ENCODE measurements around the gene AK5.

AK5 gene

DNA sequence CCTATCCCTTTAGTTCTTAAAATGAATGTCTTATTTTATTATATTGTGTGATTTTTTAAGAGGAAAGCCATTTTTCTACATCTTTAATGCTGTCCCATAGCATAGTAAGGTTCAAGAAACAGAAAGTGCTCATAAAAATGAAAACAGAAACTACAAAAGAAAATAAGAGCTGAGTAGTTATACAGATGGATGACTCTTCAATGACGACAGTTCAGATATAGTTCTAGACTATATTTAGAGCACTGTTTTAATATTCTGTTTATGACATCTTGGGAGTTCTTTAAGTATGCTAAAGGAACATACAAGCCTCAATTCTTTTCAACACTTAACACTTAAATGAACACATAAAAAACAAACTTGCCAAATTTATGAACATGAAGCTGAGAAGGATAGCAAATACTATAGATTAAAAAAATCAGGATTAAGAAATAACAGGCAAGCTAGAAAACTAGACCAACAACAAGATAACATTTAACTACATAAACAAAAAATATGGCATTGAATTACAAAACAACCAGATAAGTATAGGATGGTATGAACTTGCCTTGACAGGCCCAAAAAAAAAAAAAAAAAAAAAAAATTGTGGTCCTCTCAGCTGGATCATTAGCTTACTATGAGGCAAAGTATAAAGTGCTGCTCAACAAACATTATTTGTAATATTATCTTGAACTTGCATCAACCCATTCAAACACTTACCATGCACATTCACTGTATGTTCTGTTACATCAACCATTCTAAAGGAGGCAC is 312.7 kb downstream of the AK5 start:
- no peak for DNase-seq (ENCODE audit: low spot score)

DNA sequence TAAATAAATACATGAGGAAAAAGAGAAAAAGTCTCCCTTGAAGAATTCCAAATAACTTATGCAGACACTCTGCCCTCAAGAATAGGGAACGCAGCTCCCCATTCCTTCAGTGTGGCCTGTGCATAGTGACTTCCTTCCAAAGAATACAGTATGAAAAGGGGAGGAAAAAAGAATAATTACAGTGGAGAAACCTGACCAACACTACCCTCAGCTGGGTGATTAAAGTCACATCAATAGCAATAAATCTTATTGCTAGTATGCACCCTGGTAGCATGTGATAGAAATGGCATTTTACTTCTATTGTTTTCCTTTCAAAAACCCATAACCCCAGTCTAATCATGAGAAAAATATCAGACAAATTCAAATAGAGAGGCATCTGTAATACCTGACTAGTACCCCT is 315.5 kb downstream of the AK5 start:
- DNase-seq (ENCODE audit: low spot score) = no peak

- DNase-seq (ENCODE audit: low spot score) = no peak
These were observed 323.6 kb downstream of the AK5 start for GRCh38 chr1:77605246-77606026.

DNA sequence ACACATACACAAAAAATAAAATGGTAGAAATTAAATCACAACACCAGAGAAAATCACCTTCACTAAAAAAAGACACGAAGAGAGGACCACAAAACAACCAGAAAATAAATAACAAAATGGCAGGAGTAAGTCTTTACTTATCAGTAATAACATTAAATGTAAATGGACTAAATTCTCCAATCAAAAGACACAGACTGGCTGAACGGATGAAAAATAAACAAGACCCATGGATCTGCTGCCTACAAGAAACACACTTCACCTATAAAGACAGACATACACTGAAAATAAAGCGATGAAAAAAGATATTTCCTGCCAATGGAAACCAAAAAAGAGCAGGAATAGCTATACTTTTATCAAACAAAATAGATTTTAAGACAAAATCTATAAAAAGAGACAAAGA is 327.1 kb downstream of the AK5 start:
- no peak for DNase-seq (ENCODE audit: low spot score)

Data from HuH-7.5 (cell line).